Measurements from ENCODE around the gene SMIM30.

DNA sequence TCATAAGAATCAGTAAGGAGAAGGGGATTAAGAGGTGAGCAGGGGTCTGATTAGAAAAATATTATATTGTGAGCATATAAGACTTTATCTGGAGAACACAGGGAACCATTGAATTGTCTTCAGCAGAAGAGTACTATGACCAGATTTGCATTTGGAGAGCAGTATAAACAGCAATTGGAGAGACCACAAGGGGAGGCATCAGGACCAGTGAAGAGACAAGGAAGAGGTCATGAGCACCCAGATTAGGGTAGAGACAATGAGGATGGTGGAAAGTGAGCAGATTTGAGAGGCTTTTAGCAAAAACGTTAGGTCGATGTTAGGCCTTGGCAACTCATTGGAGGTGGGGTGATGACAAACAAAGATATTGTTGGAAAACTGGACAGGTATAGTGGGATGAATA, 13.0 kb upstream of the SMIM30 start:
- no peak for TF ChIP-seq CTCF (conservative IDR thresholded peaks at IDR 0.05 in 1 of 2, IDR thresholded peaks at IDR 0.05 in 1 of 2; ENCODE audit: low read depth in 1 of 2, low read length in 2 of 2)
- no peak for TF ChIP-seq EZH2 (IDR thresholded peaks at IDR 0.05; ENCODE audit: low read length, missing control alignments)
